Testis (tissue), 3 donors: ENCODE measurements around the gene MDH1B. TPM values are rescaled to one million over a fixed set of nuclear protein-coding genes. Genes with fewer than 3 reads are reported as not detected.
A peak's percentile ranks its signal among the peaks of the same experiment; 100 is the strongest.

Experiments
- DNase-seq: peaks from one replicate; pipeline ENCODE4 v3.0.0-alpha.2; 2019
- H3K27ac ChIP-seq, 2 donors: fragments of 200-600 bp; sonication (generic); one replicate each; pipeline ENCODE4 v1.5.1; 2019
- H3K27me3 ChIP-seq: fragments of 200-600 bp; sonication (generic); one replicate; pipeline ENCODE4 v1.5.1; 2019
- H3K36me3 ChIP-seq: fragments of 200-600 bp; sonication (generic); one replicate; pipeline ENCODE4 v1.5.1; 2017; ENCODE audit warnings: low read depth; ENCODE audit errors: missing control alignments
- H3K4me1 ChIP-seq: fragments of 200-600 bp; sonication (generic); one replicate; pipeline ENCODE4 v1.5.1; 2019
- H3K4me3 ChIP-seq, 2 donors: fragments of 200-600 bp; sonication (generic); one replicate each; pipeline ENCODE4 v1.5.1; 2017 to 2019
- H3K9me3 ChIP-seq: fragments of 200-600 bp; sonication (generic); one replicate; pipeline ENCODE4 v1.5.1; 2017
- POLR2A ChIP-seq: fragments of 450-650 bp; IDR thresholded peaks from one replicate; pipeline ENCODE4 v1.6.1; 2017; ENCODE audit warnings: antibody characterized with exemption, mild to moderate bottlenecking, moderate library complexity
- WGBS, 2 donors: methylation state at CpG; one replicate each; pipeline ENCODE4 v1.1.5; 2018; 5-methylcytosine and 5-hydroxymethylcytosine counted together
- intact Hi-C: fragments of 100-400 bp; cut with DNase I; formaldehyde crosslinking; loops from one replicate; pipeline ENCODE4 v1.15.1; 2023; ENCODE audit warnings: low total_unique reads
- polyA plus RNA-seq: library from polyadenylated mRNA; stranded (reverse); fragments of 350-450 nt; fragmentation: Illumina TruSeq; extraction: RNeasy Lipid Tissue Mini Kit (QIAGEN cat#74804); gene quantifications from one replicate; pipeline ENCODE4 v1.2.3, GENCODE V29; 2014; ENCODE audit warnings: low read depth, low replicate concordance; ENCODE audit not compliant: insufficient read depth
- total RNA-seq, 2 donors: library from RNA; depleted of rRNA; stranded (reverse); fragments of >200 nt; gene quantifications; one replicate each; pipeline ENCODE4 v1.2.3, GENCODE V29; 2016
- TF ChIP-seq, protein P1 (sequence below), 3 experiments: fragments of 450-650 bp in 2 of 3; fragments of 200-600 bp in 1 of 3; sonication (generic) in 1 of 3; IDR thresholded peaks; one replicate each; pipeline ENCODE4 v1.5.1; 2016 to 2019; ENCODE audit warnings: antibody characterized with exemption in 3 of 3, mild to moderate bottlenecking in 2 of 3, moderate library complexity in 1 of 3

Gene MDH1B
- total and polyA plus RNA-seq, 3 donors from 2014 or later: 16.7 to 86.6 (median 29.0) TPM

DNA sequence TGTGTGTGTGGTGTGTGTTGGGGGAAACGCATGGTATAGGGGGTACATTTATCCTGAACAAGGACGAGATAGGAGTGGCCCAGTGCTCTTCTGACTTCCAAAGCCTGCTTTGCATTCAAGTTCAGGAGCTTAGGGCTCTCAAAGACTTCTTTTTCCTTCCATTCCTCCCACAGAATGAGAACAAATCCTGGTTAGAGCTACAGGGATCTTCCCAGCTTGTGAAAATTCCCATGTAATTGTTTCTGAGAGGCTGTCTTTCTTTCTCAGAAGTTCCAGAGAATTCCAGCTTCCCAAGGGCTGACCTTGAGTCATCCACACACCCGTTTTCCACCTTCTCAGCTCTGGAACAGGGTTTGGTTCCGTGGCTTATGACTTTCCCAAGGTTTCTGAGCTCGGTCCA is 39.2 kb upstream of the MDH1B start:
- WGBS, 2 donors: 40 to 41% methylated on average over 5 of the region's 5 CpGs
- Histone ChIP-seq H3K9me3 (no peaks in the 10 kb centered on the region), H3K4me3 (no peak overlapping the region), H3K4me1 (peaks cover 10% of the 10 kb centered on the region), H3K27me3 (no peaks in the 10 kb centered on the region), H3K36me3 (no peaks in the 10 kb centered on the region), H3K27ac (no peak overlapping the region)
- intact Hi-C loops: no loop called here
- peak; percentile 27 for DNase-seq
- TF ChIP-seq POLR2A: no peak
- TF ChIP-seq, protein P1, sequence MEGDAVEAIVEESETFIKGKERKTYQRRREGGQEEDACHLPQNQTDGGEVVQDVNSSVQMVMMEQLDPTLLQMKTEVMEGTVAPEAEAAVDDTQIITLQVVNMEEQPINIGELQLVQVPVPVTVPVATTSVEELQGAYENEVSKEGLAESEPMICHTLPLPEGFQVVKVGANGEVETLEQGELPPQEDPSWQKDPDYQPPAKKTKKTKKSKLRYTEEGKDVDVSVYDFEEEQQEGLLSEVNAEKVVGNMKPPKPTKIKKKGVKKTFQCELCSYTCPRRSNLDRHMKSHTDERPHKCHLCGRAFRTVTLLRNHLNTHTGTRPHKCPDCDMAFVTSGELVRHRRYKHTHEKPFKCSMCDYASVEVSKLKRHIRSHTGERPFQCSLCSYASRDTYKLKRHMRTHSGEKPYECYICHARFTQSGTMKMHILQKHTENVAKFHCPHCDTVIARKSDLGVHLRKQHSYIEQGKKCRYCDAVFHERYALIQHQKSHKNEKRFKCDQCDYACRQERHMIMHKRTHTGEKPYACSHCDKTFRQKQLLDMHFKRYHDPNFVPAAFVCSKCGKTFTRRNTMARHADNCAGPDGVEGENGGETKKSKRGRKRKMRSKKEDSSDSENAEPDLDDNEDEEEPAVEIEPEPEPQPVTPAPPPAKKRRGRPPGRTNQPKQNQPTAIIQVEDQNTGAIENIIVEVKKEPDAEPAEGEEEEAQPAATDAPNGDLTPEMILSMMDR (IDR thresholded peaks at IDR 0.05): no peak

DNA sequence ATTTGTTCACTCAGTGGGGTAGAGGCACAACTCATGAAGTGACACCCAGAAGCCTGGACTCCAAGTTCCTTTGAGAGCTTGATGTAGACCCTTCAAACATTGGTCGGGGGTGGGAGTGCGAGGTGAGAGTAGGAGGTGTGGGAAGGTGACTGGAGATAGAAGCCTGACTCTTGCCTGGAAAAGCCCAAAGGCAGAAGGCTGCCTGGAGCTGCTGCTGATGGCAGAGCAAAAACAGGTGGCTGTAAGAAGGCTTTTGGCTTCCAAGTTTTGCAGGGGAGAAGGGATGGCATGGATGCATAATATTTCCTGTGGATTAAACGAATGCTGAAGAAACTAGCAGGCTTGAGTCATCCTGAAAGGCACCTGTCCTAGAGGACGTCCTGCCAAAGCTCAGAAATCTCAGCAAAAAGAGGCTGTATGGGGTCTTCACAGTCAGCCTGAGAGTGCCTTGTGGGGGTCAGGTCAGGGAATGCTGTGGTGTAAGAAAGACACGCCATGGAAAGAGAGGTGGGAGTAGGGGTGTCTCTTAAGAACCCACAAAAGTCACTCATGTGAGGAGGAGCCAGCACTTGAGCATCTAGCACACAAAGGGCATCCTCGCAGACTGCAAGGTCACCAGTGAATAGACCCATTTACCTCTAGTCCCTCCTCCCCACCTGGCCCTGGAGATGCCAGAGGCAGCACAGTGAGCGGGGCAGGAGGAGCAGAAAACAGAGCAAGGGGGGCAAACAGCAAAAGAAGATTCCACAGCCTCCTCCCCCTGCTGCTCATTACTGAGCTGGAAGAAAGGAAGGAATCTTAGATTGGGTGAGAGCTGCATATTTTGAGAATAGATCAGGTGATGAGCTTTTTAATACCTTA is 37.8 kb upstream of the MDH1B start:
- no peak for DNase-seq
- H3K36me3 ChIP-seq: no peaks in the 10 kb centered on the region
- intact Hi-C loops: no loop called here
- no peaks in the 10 kb centered on the region for H3K27me3 ChIP-seq
- H3K9me3 ChIP-seq: no peaks in the 10 kb centered on the region
- H3K4me1 ChIP-seq: peaks cover 10% of the 10 kb centered on the region
- TF ChIP-seq, protein P1 (IDR thresholded peaks at IDR 0.05): no peak
- no peak for TF ChIP-seq POLR2A
- H3K4me3 ChIP-seq: no peak overlapping the region
- no peak overlapping the region for H3K27ac ChIP-seq
- 77 to 82% methylated on average over 6 to 7 of the region's 7 CpGs for WGBS, 2 donors

DNA sequence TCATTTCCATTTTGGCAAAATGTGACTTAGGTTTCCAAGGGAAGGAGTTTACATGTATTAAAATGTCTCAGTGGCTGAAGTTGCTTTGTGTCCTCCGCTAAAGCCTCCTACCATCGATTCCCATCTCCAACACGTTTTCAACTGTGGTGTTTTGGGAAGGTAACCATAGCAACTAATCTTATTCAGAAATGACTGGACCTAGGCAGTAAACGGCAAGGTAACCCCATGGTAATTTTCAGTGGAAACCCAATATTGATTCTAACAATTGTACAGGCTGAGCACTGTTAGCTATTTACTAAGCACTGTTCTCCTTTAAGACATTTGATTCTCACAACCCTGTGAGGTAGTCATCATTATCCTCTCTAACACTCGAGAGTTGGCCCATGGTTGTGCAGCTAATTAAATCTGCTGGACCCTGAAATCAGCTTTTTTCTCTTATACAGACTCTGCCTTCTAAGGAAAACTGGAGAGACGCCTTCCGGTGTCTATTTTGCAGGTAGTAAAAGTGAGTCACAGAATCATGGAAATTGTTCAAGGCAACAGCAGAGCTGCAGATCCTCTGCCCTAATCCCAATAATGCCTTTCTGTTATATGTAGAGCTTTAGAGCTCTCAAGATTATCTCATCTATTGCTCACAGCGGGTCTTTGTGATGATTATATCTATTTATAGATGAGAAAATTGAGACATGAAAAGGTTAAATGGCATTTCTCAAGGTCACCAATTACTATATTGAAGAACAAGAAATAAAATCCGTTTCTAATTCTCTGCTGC is 36.5 kb upstream of the MDH1B start:
- Histone ChIP-seq H3K4me1 (peaks cover 10% of the 10 kb centered on the region), H3K4me3 (no peak overlapping the region), H3K27me3 (no peaks in the 10 kb centered on the region), H3K36me3 (no peaks in the 10 kb centered on the region), H3K9me3 (no peaks in the 10 kb centered on the region), H3K27ac (no peak overlapping the region)
- WGBS, 2 donors: 82 to 84% methylated on average over 9 of the region's 9 CpGs
- no peak for TF ChIP-seq POLR2A
- TF ChIP-seq, protein P1 (IDR thresholded peaks at IDR 0.05): no peak
- intact Hi-C loops: no loop called here
- DNase-seq: no peak

DNA sequence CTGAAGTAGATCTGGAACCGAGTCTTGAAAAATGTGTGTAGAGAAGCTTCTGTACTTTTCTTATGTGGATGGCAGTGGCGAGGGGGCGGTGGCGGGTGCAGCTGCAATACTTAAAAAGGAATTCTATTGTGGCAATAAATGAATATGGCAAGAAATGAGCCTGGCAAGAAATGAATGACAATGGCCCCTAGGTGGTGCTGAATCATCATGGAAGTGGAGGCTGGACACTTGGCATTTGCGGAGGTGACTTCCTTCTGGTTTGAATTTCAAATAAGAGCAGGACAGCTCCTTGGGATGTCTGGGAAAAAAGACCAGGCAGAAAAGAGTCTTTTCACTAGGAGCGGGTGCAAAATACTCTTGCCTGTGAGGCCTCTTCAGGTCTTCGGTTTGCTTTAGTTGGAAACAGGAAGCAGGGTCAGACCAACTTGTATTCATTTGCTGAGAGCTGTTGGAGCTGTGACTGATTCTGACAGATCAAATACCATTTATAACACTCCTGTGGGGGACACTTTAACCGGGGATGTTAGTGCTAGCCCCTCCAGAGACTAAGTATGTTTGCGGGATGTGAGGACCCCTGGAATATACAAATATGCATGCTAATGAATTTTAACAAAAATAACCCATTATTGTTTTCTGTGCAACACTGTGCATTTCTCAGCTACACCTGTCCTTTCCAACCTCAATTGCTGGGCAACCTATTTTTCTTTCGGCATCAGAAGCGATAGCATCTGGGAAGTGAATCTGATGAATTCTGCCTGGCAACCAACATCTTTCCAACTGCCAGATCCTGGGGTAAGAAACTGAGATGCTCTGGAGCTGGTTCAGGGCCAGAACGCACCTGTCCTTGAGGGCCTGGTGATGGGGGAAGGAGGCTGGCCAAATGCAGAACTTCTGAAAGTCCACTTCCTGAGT is 35.6 kb upstream of the MDH1B start:
- no peaks in the 10 kb centered on the region for H3K36me3 ChIP-seq
- H3K27ac ChIP-seq: no peak overlapping the region
- H3K27me3 ChIP-seq: no peaks in the 10 kb centered on the region
- 47 to 48% methylated on average over 12 of the region's 12 CpGs for WGBS, 2 donors
- peaks cover 10% of the 10 kb centered on the region for H3K4me1 ChIP-seq
- no peaks in the 10 kb centered on the region for H3K9me3 ChIP-seq
- TF ChIP-seq POLR2A: no peak
- TF ChIP-seq, protein P1 (IDR thresholded peaks at IDR 0.05): peak; percentile 56 to 82 (median 56)
- peak; percentile 78 for DNase-seq
- intact Hi-C loops: no loop called here
- H3K4me3 ChIP-seq: no peak overlapping the region
